ENCODE data around the gene CKS1B. TPM values are rescaled to one million over a fixed set of nuclear protein-coding genes. Genes with fewer than 3 reads are reported as not detected.

Gene CKS1B
- total RNA-seq, 3 donors from 2014 or later (not counting 1 experiment from before 2014, with no cell fraction given) = 8.5 to 13.0 (median 12.9) TPM

DNA sequence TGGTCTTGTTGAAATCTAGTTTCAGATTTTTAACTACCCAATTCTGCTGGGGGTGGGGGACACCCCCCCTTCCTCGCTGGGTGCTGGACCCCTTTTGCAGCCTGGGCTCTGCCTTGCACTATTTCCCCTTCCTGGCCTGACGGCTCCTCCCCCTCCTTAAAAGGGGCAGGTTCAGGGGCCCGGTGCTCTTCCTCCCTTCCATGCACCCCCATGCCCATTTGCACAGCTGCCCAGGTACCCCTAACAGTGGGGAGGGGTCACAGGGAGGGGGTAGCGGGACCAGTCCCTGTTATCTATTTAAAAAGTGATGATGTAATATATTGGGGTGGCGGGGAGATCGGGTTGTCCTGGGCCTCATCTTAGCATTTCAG lies 43.5 kb downstream of the CKS1B start:
- peaks cover 15 to 40% of the 10 kb centered on the region in 2 donors for H3K4me1 Mint-ChIP-seq
- no peaks in the 10 kb centered on the region for H3K27me3 Mint-ChIP-seq (ENCODE audit: low read depth in 2 of 2)
- Histone ChIP-seq H3K4me3 (ENCODE audit: low read length) (peak overlapping the region; percentile 2), H3K4me1 (ENCODE audit: control insufficient read depth, insufficient read depth, low read length) (peaks cover 52% of the 10 kb centered on the region), H3K9me3 (ENCODE audit: control insufficient read depth, insufficient read depth, low read length) (no peaks in the 10 kb centered on the region), H3K27me3 (ENCODE audit: control insufficient read depth, insufficient read depth, low read length) (no peaks in the 10 kb centered on the region), H3K27ac (ENCODE audit: low read length) (peak overlapping the region; percentile 1), H3K36me3 (ENCODE audit: control insufficient read depth, insufficient read depth, low read length) (peaks cover 20% of the 10 kb centered on the region)
- intact Hi-C loops (cut with micrococcal nuclease) = loop anchor here (1.0 to 2.0 kb wide), 5 partner anchors 43 to 459 kb away; partner anchors contain the start of genes CKS1B and UBE2Q1
- no peaks in the 10 kb centered on the region for H3K36me3 Mint-ChIP-seq
- no peak for DNase-seq
- no peaks in the 10 kb centered on the region for H3K9me3 Mint-ChIP-seq
- TF ChIP-seq CTCF (IDR thresholded peaks at IDR 0.05) = no peak
- ATAC-seq = peak in 1 of 3 donors; percentile 1
- 49% methylated on average over 5 of the region's 6 CpGs for WGBS (ENCODE audit: insufficient coverage)
- H3K27ac Mint-ChIP-seq = peak overlapping the region; percentile 27 to 50
- peak overlapping the region; percentile 52 for H3K4me3 Mint-ChIP-seq

- intact Hi-C loops (cut with micrococcal nuclease) = no loop called here
Measured at GRCh38 chr1:155018617-155019348, 44.3 kb downstream of the CKS1B start.

DNA sequence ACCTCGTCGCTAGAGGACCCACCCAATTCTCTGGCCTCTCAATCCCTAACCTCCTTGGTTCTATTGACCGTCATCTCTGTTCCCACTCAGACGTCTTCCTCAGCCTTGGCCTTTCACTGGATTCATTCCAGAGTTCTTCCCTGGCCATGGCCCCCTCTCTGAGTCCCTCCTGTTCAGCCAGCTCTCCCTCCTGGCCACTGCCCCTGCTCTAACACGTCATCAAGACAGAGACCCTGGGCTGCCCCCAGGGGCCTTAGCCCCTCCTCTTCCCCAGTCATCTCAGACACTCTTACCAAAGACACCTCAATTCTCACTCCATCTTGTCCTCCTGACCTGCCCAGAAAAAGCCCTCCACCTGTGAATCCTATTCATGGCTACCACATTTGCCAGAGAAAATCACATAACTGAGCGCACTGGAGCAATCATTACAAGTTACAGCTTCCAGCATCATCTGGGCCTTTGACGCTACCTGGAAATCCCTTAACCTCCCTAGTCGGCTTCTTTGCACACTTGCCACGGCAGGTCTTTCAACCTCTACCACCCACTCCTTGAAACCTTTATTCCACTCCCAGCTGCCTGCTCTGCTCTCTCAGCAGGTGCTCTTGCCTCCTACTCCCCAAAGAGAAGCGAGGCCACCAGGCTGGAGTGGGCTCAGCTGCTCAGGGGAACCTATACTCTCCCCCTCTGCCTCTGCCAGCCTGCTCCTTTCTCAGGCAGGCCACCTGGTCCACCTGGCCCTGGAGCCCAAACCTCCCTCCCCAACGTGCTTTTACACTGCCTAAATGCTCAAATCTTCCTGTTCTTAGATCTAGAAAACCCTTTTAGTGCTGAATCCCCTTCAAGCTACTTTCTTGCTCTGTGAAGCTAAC lies 45.1 kb downstream of the CKS1B start:
- no peak for TF ChIP-seq CTCF (IDR thresholded peaks at IDR 0.05)
- Mint-ChIP-seq H3K4me3 (no peak overlapping the region), H3K9me3 (no peaks in the 10 kb centered on the region), H3K27me3 (ENCODE audit: low read depth in 2 of 2) (no peaks in the 10 kb centered on the region), H3K27ac (peak overlapping the region; percentile 29 to 43), H3K4me1 (peaks cover 11 to 29% of the 10 kb centered on the region in 2 donors), H3K36me3 (no peaks in the 10 kb centered on the region)
- H3K4me3 ChIP-seq (ENCODE audit: low read length) = no peak overlapping the region
- no peak for ATAC-seq
- H3K36me3 ChIP-seq (ENCODE audit: control insufficient read depth, insufficient read depth, low read length) = peaks cover 17% of the 10 kb centered on the region
- H3K27ac ChIP-seq (ENCODE audit: low read length) = no peak overlapping the region
- H3K4me1 ChIP-seq (ENCODE audit: control insufficient read depth, insufficient read depth, low read length) = peaks cover 35% of the 10 kb centered on the region
- no peaks in the 10 kb centered on the region for H3K9me3 ChIP-seq (ENCODE audit: control insufficient read depth, insufficient read depth, low read length)
- intact Hi-C loops (cut with micrococcal nuclease) = no loop called here
- WGBS (ENCODE audit: insufficient coverage) = 84% methylated on average over 11 of the region's 11 CpGs
- no peak for DNase-seq
- no peaks in the 10 kb centered on the region for H3K27me3 ChIP-seq (ENCODE audit: control insufficient read depth, insufficient read depth, low read length)

More at GRCh38 chr1:155018617-155019348, 44.3 kb downstream of the CKS1B start:
- H3K9me3 Mint-ChIP-seq = no peaks in the 10 kb centered on the region
- H3K36me3 ChIP-seq (ENCODE audit: control insufficient read depth, insufficient read depth, low read length) = peaks cover 19% of the 10 kb centered on the region
- no peak overlapping the region for H3K4me3 ChIP-seq (ENCODE audit: low read length)
- peak overlapping the region in 1 of 2 donors; percentile 29 for H3K27ac Mint-ChIP-seq
- ATAC-seq (no peak), DNase-seq (no peak)
- no peaks in the 10 kb centered on the region for H3K27me3 Mint-ChIP-seq (ENCODE audit: low read depth in 2 of 2)
- peaks cover 11 to 31% of the 10 kb centered on the region in 2 donors for H3K4me1 Mint-ChIP-seq
- H3K9me3 ChIP-seq (ENCODE audit: control insufficient read depth, insufficient read depth, low read length) = no peaks in the 10 kb centered on the region
- H3K27me3 ChIP-seq (ENCODE audit: control insufficient read depth, insufficient read depth, low read length) = no peaks in the 10 kb centered on the region
- TF ChIP-seq CTCF (IDR thresholded peaks at IDR 0.05) = no peak
- no peak overlapping the region for H3K4me3 Mint-ChIP-seq
- H3K4me1 ChIP-seq (ENCODE audit: control insufficient read depth, insufficient read depth, low read length) = peaks cover 43% of the 10 kb centered on the region
- no peaks in the 10 kb centered on the region for H3K36me3 Mint-ChIP-seq
- no peak overlapping the region for H3K27ac ChIP-seq (ENCODE audit: low read length)
- 92% methylated on average over 8 of the region's 8 CpGs for WGBS (ENCODE audit: insufficient coverage)

Measured in natural killer cell (primary cell).